GM21619 (cell line): ENCODE results near the gene VPS50.

Source experiments
- ATAC-seq: cut with Tn5 transposase; IDR thresholded peaks from one replicate; pipeline ENCODE4 v1.9.1; 2021; ENCODE audit not compliant: unreplicated experiment

VPS50 gene

GRCh38 chr7:93231799-93232672, at the start of gene VPS50:
Gene VPS50 (plus strand): TSS chr7:93232366. CDS start chr7:93232468, 102 bp downstream.
- ATAC-seq = peak; percentile 99

- no peak for ATAC-seq
Observed at GRCh38 chr7:93185303-93186027, 46.7 kb upstream of the VPS50 start.

DNA sequence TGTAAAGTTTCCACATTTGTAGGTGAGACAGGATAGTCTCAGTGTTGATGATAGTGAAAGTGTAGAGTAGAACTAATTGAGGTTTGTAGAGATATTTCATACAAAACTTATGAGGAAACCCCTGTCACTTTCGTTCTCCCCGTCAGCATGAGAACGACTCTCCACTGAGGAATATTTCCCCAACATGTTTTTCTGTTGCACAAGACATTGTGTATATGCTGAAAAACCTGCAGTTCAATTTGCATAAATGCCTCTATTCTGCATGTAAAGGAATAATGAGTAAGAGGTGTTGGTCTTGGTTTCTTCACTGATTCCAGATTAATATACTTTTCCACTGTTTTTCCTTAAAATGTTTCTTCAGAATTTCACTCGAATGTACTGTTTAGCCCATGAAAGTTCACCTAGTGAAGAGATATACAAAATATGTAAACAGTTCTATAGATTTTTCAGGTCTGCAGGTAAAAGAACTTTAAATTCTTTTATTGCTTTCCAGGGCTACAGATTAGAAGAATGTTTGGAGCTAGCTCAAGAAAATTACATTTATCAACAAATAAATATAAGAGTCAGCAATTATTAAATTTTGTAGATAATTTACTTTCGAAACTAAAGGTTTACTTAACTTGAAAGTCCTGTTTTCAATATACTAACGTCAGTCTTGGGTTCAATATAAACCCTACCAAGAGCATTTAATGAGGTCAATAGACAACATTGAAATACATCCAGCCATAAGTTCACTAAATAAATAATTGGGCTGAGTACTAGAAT, 43.1 kb upstream of the VPS50 start:
- ATAC-seq = no peak

GRCh38 chr7:93194386-93194785, 37.8 kb upstream of the VPS50 start:
- no peak for ATAC-seq

- ATAC-seq = no peak
Observed at GRCh38 chr7:93196336-93196735, 35.8 kb upstream of the VPS50 start.

DNA sequence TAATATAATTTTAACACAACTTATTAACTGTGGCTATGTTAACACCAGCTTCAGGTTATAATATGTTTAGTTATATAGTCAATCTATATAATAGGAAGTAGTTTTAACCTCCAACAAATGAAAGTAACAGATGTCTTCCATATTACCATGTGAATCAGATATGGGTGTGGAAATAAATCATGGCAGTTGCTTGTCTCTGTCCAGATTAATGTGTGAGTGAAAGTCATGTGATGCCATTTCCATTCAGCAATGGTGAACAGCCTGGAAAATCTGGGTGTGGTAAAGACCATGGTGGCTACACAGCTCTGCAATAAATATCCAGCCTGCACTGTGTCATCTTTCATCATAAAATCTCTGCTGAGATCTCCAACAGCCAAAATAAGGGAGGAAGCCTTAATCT, 33.7 kb upstream of the VPS50 start:
- no peak for ATAC-seq

GRCh38 chr7:93202594-93203250, 29.4 kb upstream of the VPS50 start:
- no peak for ATAC-seq

DNA sequence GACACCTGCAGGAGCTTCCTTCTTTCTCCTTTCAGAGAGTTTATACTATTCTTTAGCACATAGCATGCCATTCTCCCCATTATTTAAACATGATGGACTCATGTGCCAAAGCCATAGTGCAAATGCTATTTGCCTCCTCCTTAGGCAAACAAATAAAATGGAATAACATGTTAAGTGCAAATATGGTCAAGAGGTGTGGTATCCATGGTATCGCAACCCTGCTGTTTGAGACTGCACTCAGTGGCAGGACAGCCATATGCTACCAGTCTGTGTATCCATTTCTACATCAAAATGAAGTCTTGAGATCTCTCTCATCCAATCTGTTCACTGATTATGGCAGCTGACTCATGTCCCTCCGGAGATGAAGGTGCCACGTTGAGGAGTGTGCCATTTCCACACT, 28.7 kb upstream of the VPS50 start:
- ATAC-seq = no peak

DNA sequence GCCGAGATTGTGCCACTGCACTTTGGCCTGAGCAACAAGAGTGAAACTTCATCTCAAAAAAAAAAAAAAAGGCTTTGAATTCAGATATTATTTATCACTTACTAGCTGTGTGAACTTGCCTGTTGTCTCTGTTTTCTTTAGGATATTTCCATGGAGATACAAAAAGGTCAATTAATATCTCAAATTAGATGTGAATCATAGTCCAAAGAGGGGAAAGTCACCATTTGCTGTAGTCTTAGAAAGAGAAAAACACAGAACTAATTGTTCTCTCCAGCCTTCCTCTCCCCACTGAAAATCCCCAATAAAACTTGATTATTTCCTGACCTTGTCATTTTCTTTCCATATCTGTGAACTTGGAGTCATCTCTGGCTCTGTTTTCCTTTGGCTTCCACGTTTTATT, 27.1 kb upstream of the VPS50 start:
- ATAC-seq = no peak

- no peak for ATAC-seq
Observed at GRCh38 chr7:93211228-93211818, 20.8 kb upstream of the VPS50 start.

DNA sequence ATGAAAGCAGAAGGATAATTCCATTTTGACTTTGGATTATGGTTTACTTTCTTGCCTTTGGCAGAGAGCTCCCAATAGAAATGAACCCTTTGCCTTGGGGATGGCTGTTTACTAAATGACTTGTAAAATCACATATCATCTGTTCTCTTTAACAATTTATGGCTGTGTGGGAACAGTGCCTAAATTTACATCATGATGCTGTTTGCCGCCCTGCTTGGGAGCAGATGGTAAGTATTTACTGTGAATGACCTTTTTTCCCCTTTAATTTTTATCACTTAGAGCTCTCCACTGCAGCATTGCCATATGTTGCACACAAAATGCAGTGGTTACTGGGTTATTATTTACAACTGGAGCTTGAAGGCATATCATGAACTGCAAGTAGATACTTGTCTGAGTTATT, 19.3 kb upstream of the VPS50 start:
- no peak for ATAC-seq

DNA sequence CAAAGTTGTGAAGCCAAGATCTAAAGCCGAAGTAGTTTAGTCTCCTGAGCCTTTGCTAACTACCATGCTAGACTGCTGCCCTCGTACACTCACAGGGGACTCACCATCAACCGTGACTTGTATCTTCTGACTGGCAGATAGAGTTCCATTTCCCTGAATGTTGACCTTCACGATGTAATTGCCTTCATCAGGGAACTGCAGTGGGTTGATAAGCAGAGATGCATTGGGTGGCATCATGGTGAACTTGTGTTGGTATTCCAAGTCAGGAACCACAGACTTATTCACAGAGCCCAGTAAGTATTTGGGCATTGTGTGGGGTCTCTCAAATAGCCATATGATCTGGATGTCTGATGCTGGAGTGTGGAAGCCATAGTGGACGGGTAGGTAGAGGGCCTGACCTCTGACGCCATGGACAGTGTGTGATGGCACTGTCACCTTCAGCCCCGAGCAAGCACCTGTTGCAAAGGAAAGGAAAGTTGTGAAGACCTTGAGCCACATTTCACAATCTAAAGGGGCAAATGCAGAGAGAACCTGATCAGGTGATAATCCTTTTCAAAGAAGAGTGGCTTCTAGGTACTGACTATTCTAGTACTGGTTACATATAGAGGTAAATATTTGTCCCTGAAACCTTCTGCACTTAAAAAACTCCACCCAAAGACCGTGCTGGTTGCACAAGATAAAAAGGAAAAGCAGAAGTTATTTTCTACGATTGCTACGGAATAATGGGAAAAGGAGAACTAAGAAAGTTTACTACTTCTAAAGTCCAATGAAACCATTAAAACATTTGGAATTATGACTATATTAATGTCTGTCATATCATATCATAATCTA, 13.0 kb upstream of the VPS50 start:
- ATAC-seq = no peak

GRCh38 chr7:93219868-93220267, 12.3 kb upstream of the VPS50 start:
- no peak for ATAC-seq

GRCh38 chr7:93226310-93226709, 5.9 kb upstream of the VPS50 start, which contains the start of gene HEPACAM2:
Gene HEPACAM2 (minus strand): TSS chr7:93226469.
- no peak for ATAC-seq

DNA sequence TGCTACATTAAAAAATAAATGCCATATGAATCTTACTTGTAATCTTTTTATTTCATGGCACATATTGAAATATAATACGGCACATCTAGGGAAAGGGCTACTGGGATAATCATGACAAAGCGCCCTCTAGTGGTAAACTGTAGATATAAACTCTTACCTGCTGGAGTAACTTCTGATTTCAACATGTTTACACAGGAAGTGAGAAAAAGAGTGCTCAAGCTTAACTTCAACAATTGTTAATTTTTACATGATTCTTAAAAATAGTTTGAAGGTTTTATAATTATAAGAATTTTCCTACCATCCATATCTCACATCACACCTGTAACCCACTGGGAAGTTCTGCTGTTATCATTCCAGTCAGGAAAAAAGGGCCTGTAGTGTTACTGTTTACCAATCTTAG, 3.9 kb upstream of the VPS50 start:
- ATAC-seq = no peak

GRCh38 chr7:93231259-93231658, 907 bp upstream of the VPS50 start:
- no peak for ATAC-seq

- ATAC-seq = peak; percentile 7
Observed at GRCh38 chr7:93232673-93233018, 480 bp downstream of the VPS50 start.

- ATAC-seq = no peak
Observed at GRCh38 chr7:93235541-93235940, 3.4 kb downstream of the VPS50 start.

DNA sequence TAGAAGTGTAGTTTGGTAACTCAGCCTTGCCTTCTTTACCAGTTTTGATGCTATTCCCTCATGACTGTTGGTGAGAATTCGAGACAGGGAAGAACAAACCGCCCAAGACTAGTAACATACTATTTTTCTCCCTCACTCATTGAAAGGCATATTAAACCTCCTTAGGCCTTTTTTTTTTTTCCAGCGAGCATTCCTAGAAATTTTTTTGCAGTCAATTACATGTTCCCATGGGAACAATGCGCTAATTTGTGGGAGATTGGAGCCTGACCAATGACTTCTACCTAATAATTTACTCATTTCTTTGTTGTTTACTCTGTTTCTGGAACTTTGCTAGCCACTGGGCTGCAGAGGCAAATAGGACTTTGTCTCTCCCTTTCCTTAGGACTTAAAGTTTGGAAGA, 6.0 kb downstream of the VPS50 start:
- no peak for ATAC-seq

GRCh38 chr7:93238748-93239147, 6.6 kb downstream of the VPS50 start:
- ATAC-seq = no peak
